ENCODE measurements around the gene RAPGEF5. TPM values are rescaled to one million over a fixed set of nuclear protein-coding genes. Genes with fewer than 3 reads are reported as not detected.

Gene RAPGEF5
- total and polyA plus RNA-seq, 2 donors (not counting 3 experiments of a cell fraction or from before 2014, with no cell fraction given) = 10.0 to 43.2 TPM

- no peaks in the 10 kb centered on the region for H3K9me1 ChIP-seq (replicated peaks; ENCODE audit: control insufficient read depth, extremely low read depth, insufficient read depth, low read length)
- no peaks in the 10 kb centered on the region for H3K9me3 ChIP-seq (replicated peaks; ENCODE audit: control insufficient read depth, insufficient read depth, low read length)
- no peak overlapping the region for H3K4me2 ChIP-seq (ENCODE audit: insufficient read depth, low read length)
- no peaks in the 10 kb centered on the region for H3K27me3 ChIP-seq (ENCODE audit: control insufficient read depth in 2 of 2, insufficient read depth in 2 of 2, low read length in 2 of 2)
- H3K36me3 ChIP-seq (ENCODE audit: control insufficient read depth in 2 of 2, extremely low read depth in 1 of 2, insufficient read depth in 2 of 2, low read length in 2 of 2) = no peaks in the 10 kb centered on the region
- no peak overlapping the region for H2AFZ ChIP-seq (ENCODE audit: low read depth, low read length)
- ChIA-PET POLR2A (no interaction called here), CTCF (no interaction called here)
- no peaks in the 10 kb centered on the region for H3K79me2 ChIP-seq (ENCODE audit: control insufficient read depth, insufficient read depth, low read length)
- H3K27ac ChIP-seq (ENCODE audit: insufficient read depth, low read depth, low read length) = no peak overlapping the region
- dilution Hi-C loops (cut with MboI; ENCODE audit: extremely low pct_ligation_motif_present, low sequenced_read_pairs) (no loop called here), intact Hi-C loops (cut with micrococcal nuclease) (no loop called here)
- no TSS peak for BruUV-seq (replicated peaks)
- H3K4me1 ChIP-seq (ENCODE audit: control insufficient read depth, extremely low read depth, insufficient read depth, low read length) = no peaks in the 10 kb centered on the region
- no peak overlapping the region for H3K9ac ChIP-seq (replicated peaks; ENCODE audit: extremely low read depth, insufficient read depth, low read length)
- no peaks in the 10 kb centered on the region for H4K20me1 ChIP-seq (replicated peaks; ENCODE audit: control insufficient read depth, extremely low read depth, insufficient read depth, low read length)
- DNase-seq (ENCODE audit: low read depth, low spot score) = no peak
- TF ChIP-seq CTCF (IDR thresholded peaks at IDR 0.05; ENCODE audit: extremely low read depth in 1 of 2, insufficient read depth in 1 of 2, low read depth in 1 of 2, low read length in 2 of 2) = no peak
- no peak for TF ChIP-seq FOS (IDR thresholded peaks at IDR 0.05; ENCODE audit: borderline replicate concordance, insufficient read depth, low read length)
- no peak for TF ChIP-seq GATA2 (IDR thresholded peaks at IDR 0.05; ENCODE audit: insufficient read depth, insufficient read length, low read depth, low read length)
- TF ChIP-seq MAX (IDR thresholded peaks at IDR 0.05; ENCODE audit: insufficient read depth, insufficient read length) = no peak
- no peak for TF ChIP-seq POLR2AphosphoS5 (IDR thresholded peaks at IDR 0.05; ENCODE audit: insufficient read depth, low read depth, low read length)
- no peak for TF ChIP-seq JUN (IDR thresholded peaks at IDR 0.05; ENCODE audit: borderline replicate concordance, insufficient read depth, insufficient read length, low read depth)
- TF ChIP-seq POLR2A (IDR thresholded peaks at IDR 0.05; ENCODE audit: low read depth, low read length) = no peak
- TF ChIP-seq MYC (IDR thresholded peaks at IDR 0.05; ENCODE audit: low read depth, low read length) = no peak
- no peak for TF ChIP-seq EZH2 (IDR thresholded peaks at IDR 0.05; ENCODE audit: borderline replicate concordance, low read depth, low read length, severe bottlenecking)
- no peak for FAIRE-seq
- H3K4me3 ChIP-seq (replicated peaks in 1 of 3; ENCODE audit: insufficient read depth in 1 of 3, low read depth in 1 of 3, low read length in 3 of 3) = no peak overlapping the region
Observed at GRCh38 chr7:22378199-22378980, 21.4 kb upstream of the RAPGEF5 start.

Measured in endothelial cell of umbilical vein (primary cell).